CD14-positive monocyte (primary cell): ENCODE data around the gene DPH5. TPM values are rescaled to one million over a fixed set of nuclear protein-coding genes. Genes with fewer than 3 reads are reported as not detected.

Experiments used
- DNase-seq, 3 donors: peaks; one replicate each; pipeline ENCODE4 v3.0.0-alpha.2; 2011 to 2022
- H2AFZ ChIP-seq: 2 replicates; pipeline ENCODE4 v1.6.0; 2012; ENCODE audit warnings: mild to moderate bottlenecking, low read depth, low read length, inconsistent platforms; ENCODE audit not compliant: insufficient read depth, poor library complexity, severe bottlenecking
- H3K27ac ChIP-seq, 2 donors: 1 replicate in 1 of 2; 2 replicates in 1 of 2; pipeline ENCODE4 v1.5.1; 2012 to 2013; ENCODE audit warnings: low read length in 2 of 2, control low read depth in 1 of 2, inconsistent platforms in 1 of 2, low read depth in 1 of 2, mild to moderate bottlenecking in 1 of 2
- H3K27me3 ChIP-seq, 2 donors: one replicate each; pipeline versions ENCODE4 v1.6.0 to v1.6.1; 2011 to 2013; ENCODE audit warnings: low read length in 2 of 2; ENCODE audit not compliant: control insufficient read depth in 2 of 2, insufficient read depth in 2 of 2
- H3K36me3 ChIP-seq, 2 donors: replicated peaks in 1 of 2; 1 replicate in 1 of 2; 2 replicates in 1 of 2; pipeline versions ENCODE4 v1.5.1 to v1.6.1; 2012 to 2013; ENCODE audit warnings: low read length in 2 of 2, control low read depth in 1 of 2, inconsistent platforms in 1 of 2, mild to moderate bottlenecking in 1 of 2; ENCODE audit not compliant: insufficient read depth in 2 of 2, control insufficient read depth in 1 of 2
- H3K4me1 ChIP-seq, 2 donors: 1 replicate in 1 of 2; 2 replicates in 1 of 2; pipeline versions ENCODE4 v1.5.1 to v1.6.1; 2012 to 2013; ENCODE audit warnings: low read length in 2 of 2, control low read depth in 1 of 2, inconsistent platforms in 1 of 2, mild to moderate bottlenecking in 1 of 2, moderate library complexity in 1 of 2; ENCODE audit not compliant: insufficient read depth in 2 of 2, control insufficient read depth in 1 of 2
- H3K4me2 ChIP-seq: replicated peaks from 2 replicates; pipeline ENCODE3; 2012; ENCODE audit warnings: low read length, moderate library complexity, mild to moderate bottlenecking; ENCODE audit not compliant: poor library complexity, severe bottlenecking; ENCODE audit errors: extremely low read depth
- H3K4me3 ChIP-seq, 3 experiments: fragments of 200-600 bp in 1 of 3; sonication (generic) in 1 of 3; replicated peaks in 1 of 3; 1 replicate in 2 of 3; 2 replicates in 1 of 3; pipeline ENCODE4 v1.5.1; 2011 to 2013; ENCODE audit warnings: low read length in 3 of 3, mild to moderate bottlenecking in 3 of 3, control low read depth in 2 of 3, low read depth in 2 of 3, inconsistent platforms in 1 of 3, moderate library complexity in 1 of 3
- H3K79me2 ChIP-seq: 2 replicates; pipeline ENCODE4 v1.6.0; 2012; ENCODE audit warnings: mild to moderate bottlenecking, control low read depth, inconsistent platforms, low read length, moderate library complexity; ENCODE audit not compliant: insufficient read depth
- H3K9ac ChIP-seq: 2 replicates; pipeline ENCODE4 v1.6.0; 2017; ENCODE audit warnings: low read length, mild to moderate bottlenecking; ENCODE audit not compliant: insufficient read depth, poor library complexity, severe bottlenecking
- H3K9me3 ChIP-seq, 2 donors: replicated peaks in 1 of 2; 1 replicate in 1 of 2; 2 replicates in 1 of 2; pipeline versions ENCODE4 v1.5.1 to v1.6.1; 2012 to 2013; ENCODE audit warnings: low read length in 2 of 2, control low read depth in 1 of 2; ENCODE audit not compliant: control insufficient read depth in 1 of 2, insufficient read depth in 1 of 2
- H4K20me1 ChIP-seq: 2 replicates; pipeline ENCODE4 v1.6.0; 2012; ENCODE audit warnings: mild to moderate bottlenecking, low read length, control low read depth, moderate library complexity; ENCODE audit not compliant: insufficient read depth
- H3K27ac Mint-ChIP-seq, 7 donors: one replicate each; pipeline ENCODE4 v1.8.0; 2020; ENCODE audit warnings: mild to moderate bottlenecking in 7 of 7, mixed read lengths in 7 of 7, moderate library complexity in 6 of 7, inconsistent platforms in 2 of 7
- H3K27me3 Mint-ChIP-seq, 3 donors: one replicate each; pipeline ENCODE4 v1.8.0; 2021 to 2022; ENCODE audit warnings: low read depth in 3 of 3, mild to moderate bottlenecking in 3 of 3, mixed read lengths in 3 of 3, moderate library complexity in 3 of 3, inconsistent platforms in 1 of 3
- H3K36me3 Mint-ChIP-seq, 2 donors: one replicate each; pipeline ENCODE4 v1.8.0; 2020; ENCODE audit warnings: mixed read lengths in 2 of 2, inconsistent platforms in 1 of 2, mild to moderate bottlenecking in 1 of 2
- H3K4me1 Mint-ChIP-seq: one replicate; pipeline ENCODE4 v1.8.0; 2020; ENCODE audit warnings: mild to moderate bottlenecking, mixed read lengths
- H3K4me3 Mint-ChIP-seq, 2 donors: one replicate each; pipeline ENCODE4 v1.8.0; 2020; ENCODE audit warnings: mild to moderate bottlenecking in 2 of 2, mixed read lengths in 2 of 2, moderate library complexity in 1 of 2
- H3K9me3 Mint-ChIP-seq, 7 donors: one replicate each; pipeline ENCODE4 v1.8.0; 2020 to 2022; ENCODE audit warnings: mixed read lengths in 7 of 7, mild to moderate bottlenecking in 6 of 7, moderate library complexity in 6 of 7, inconsistent platforms in 2 of 7
- WGBS: methylation state at CpG from one replicate; pipeline ENCODE4 v1.1.5; 2013; ENCODE audit warnings: missing lambda C conversion rate; ENCODE audit not compliant: insufficient coverage; 5-methylcytosine and 5-hydroxymethylcytosine counted together
- intact Hi-C, 2 donors: fragments of 100-400 bp; cut with micrococcal nuclease; formaldehyde crosslinking; loops; one replicate each; pipeline versions ENCODE4 v1.15.0 to v1.15.1; 2023
- polyA plus RNA-seq, 3 donors: library from polyadenylated mRNA; depleted of rRNA in 1 of 3; unstranded in 2 of 3; stranded (reverse) in 1 of 3; fragments of 300-500 nt in 2 of 3; fragments of >200 nt in 1 of 3; fragmentation: Illumina TruSeq in 2 of 3; gene quantifications; 1 replicate in 2 of 3; 2 replicates in 1 of 3; pipeline ENCODE4 v1.2.3, GENCODE V29; 2012 to 2021
- TF ChIP-seq, protein P1 (sequence below): fragments of 200-600 bp; IDR thresholded peaks from one replicate; pipeline ENCODE4 v1.8.0; 2022; ENCODE audit warnings: antibody characterized with exemption, mild to moderate bottlenecking

The DPH5 gene
- polyA plus RNA-seq, 3 donors: 10.3 to 14.3 (median 12.0) TPM

DNA sequence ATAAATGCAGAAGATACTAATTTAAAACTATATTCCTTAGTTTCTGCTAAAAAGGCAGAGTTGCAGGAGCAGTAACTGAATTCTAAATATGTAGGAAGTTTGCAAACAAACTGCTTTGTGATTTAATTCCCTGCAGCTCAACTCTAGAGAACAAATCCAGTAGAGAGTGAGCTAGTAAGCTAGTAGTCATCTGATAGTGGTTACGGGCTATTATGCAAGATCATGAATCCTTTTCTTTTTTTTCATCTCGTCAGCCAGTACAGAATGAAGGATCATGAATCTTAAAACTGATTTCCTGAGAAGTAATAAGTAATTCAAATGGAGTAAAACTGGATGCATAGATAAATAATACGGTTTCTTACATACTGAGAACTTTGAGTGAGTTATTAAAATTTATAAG is 3.3 kb downstream of the DPH5 start:
- DNase-seq: peak in 2 of 3 donors; percentile 33 to 45
- no peaks in the 10 kb centered on the region for H3K27me3 ChIP-seq
- Mint-ChIP-seq H3K36me3 (peaks cover 7 to 10% of the 10 kb centered on the region in 2 donors), H3K4me1 (peaks cover 45% of the 10 kb centered on the region), H3K27ac (peak overlapping the region in 1 of 7 donors; percentile 27), H3K9me3 (peaks cover 0 to 2% (median 0%) of the 10 kb centered on the region in 7 donors), H3K27me3 (no peaks in the 10 kb centered on the region), H3K4me3 (no peak overlapping the region)
- no peaks in the 10 kb centered on the region for H3K9me3 ChIP-seq
- peaks cover 28% of the 10 kb centered on the region for H3K79me2 ChIP-seq
- H3K9ac ChIP-seq: no peak overlapping the region
- H3K36me3 ChIP-seq: peaks cover 0 to 11% of the 10 kb centered on the region in 2 donors
- no peak overlapping the region for H3K4me2 ChIP-seq
- no peak overlapping the region for H3K4me3 ChIP-seq
- H4K20me1 ChIP-seq: no peaks in the 10 kb centered on the region
- TF ChIP-seq, protein P1, sequence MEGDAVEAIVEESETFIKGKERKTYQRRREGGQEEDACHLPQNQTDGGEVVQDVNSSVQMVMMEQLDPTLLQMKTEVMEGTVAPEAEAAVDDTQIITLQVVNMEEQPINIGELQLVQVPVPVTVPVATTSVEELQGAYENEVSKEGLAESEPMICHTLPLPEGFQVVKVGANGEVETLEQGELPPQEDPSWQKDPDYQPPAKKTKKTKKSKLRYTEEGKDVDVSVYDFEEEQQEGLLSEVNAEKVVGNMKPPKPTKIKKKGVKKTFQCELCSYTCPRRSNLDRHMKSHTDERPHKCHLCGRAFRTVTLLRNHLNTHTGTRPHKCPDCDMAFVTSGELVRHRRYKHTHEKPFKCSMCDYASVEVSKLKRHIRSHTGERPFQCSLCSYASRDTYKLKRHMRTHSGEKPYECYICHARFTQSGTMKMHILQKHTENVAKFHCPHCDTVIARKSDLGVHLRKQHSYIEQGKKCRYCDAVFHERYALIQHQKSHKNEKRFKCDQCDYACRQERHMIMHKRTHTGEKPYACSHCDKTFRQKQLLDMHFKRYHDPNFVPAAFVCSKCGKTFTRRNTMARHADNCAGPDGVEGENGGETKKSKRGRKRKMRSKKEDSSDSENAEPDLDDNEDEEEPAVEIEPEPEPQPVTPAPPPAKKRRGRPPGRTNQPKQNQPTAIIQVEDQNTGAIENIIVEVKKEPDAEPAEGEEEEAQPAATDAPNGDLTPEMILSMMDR: no peak
- H2AFZ ChIP-seq: no peak overlapping the region
- no CpG with 5 or more reads among the region's 3 CpGs for WGBS
- peak overlapping the region in 1 of 2 donors; percentile 32 for H3K27ac ChIP-seq
- intact Hi-C loops: loop anchor here in 1 of 2 donors (10.0 kb wide), 1 partner anchor 223 kb away; no protein-coding TSS in a partner anchor
- peaks cover 31 to 43% of the 10 kb centered on the region in 2 donors for H3K4me1 ChIP-seq

DNA sequence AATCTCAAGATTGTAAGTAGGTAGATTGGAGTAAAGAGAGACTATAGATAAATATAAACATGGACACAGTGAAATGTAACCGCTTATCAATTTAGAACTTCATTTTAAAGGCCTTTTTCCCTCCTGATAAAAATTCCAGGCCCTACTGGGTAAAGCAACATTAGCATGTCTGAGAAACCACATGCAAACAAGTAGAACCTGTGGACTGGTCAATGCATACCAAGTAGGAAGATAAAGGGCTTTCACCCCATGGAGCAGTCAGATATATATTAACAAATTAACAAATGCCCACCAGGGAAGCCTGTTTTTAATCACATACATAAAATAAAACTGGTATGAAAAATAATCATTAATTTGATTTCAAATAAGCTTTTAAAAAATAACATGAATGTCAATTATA is 8.1 kb downstream of the DPH5 start:
- no peak overlapping the region for H3K4me3 ChIP-seq
- H3K27ac ChIP-seq: no peak overlapping the region
- TF ChIP-seq, protein P1: no peak
- H3K4me3 Mint-ChIP-seq: no peak overlapping the region
- peaks cover 23 to 27% of the 10 kb centered on the region in 2 donors for H3K36me3 Mint-ChIP-seq
- H3K9me3 ChIP-seq: no peaks in the 10 kb centered on the region
- no peaks in the 10 kb centered on the region for H3K27me3 ChIP-seq
- no peaks in the 10 kb centered on the region for H3K79me2 ChIP-seq
- peaks cover 0 to 2% (median 1%) of the 10 kb centered on the region in 7 donors for H3K9me3 Mint-ChIP-seq
- H2AFZ ChIP-seq: no peak overlapping the region
- H3K27ac Mint-ChIP-seq: no peak overlapping the region
- peaks cover 32% of the 10 kb centered on the region for H3K4me1 Mint-ChIP-seq
- no peak overlapping the region for H3K9ac ChIP-seq
- intact Hi-C loops: no loop called here
- H3K4me2 ChIP-seq: no peak overlapping the region
- DNase-seq: no peak
- no peaks in the 10 kb centered on the region for H4K20me1 ChIP-seq
- no peaks in the 10 kb centered on the region for H3K27me3 Mint-ChIP-seq
- WGBS: no CpG with 5 or more reads among the region's 1 CpG
- peaks cover 19 to 25% of the 10 kb centered on the region in 2 donors for H3K4me1 ChIP-seq
- H3K36me3 ChIP-seq: peaks cover 4 to 26% of the 10 kb centered on the region in 2 donors
